Loucy (cell line): ENCODE data around the gene MARCHF5.

Experiments
- EZH2phosphoT487 ChIP-seq: fragments of 200-600 bp; IDR thresholded peaks from 2 replicates; pipeline ENCODE4 v1.6.1; 2018; ENCODE audit warnings: antibody characterized with exemption, mild to moderate bottlenecking, moderate library complexity, borderline replicate concordance
- TF ChIP-seq, protein P1 (sequence below): fragments of 200-600 bp; sonication (generic); conservative IDR thresholded peaks from 2 replicates; pipeline ENCODE4 v1.5.1; 2014; ENCODE audit warnings: mild to moderate bottlenecking, antibody characterized with exemption, low read length

- TF ChIP-seq, protein P1, sequence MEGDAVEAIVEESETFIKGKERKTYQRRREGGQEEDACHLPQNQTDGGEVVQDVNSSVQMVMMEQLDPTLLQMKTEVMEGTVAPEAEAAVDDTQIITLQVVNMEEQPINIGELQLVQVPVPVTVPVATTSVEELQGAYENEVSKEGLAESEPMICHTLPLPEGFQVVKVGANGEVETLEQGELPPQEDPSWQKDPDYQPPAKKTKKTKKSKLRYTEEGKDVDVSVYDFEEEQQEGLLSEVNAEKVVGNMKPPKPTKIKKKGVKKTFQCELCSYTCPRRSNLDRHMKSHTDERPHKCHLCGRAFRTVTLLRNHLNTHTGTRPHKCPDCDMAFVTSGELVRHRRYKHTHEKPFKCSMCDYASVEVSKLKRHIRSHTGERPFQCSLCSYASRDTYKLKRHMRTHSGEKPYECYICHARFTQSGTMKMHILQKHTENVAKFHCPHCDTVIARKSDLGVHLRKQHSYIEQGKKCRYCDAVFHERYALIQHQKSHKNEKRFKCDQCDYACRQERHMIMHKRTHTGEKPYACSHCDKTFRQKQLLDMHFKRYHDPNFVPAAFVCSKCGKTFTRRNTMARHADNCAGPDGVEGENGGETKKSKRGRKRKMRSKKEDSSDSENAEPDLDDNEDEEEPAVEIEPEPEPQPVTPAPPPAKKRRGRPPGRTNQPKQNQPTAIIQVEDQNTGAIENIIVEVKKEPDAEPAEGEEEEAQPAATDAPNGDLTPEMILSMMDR = no peak
- TF ChIP-seq EZH2phosphoT487 = no peak
Observed at GRCh38 chr10:92381543-92381954, 90.6 kb downstream of the MARCHF5 start.
